Endothelial cell of umbilical vein (primary cell): ENCODE data around the gene CENPF. TPM values are rescaled to one million over a fixed set of nuclear protein-coding genes. Genes with fewer than 3 reads are reported as not detected.

Experiments used
- BruUV-seq: library from RNA; stranded (reverse); fragments of 400-500 nt; replicated peaks from 2 replicates; lab custom pipeline; 2021; lab: Mats Ljungman, UMichigan
- CTCF ChIA-PET: fragments of 300-600, 350-600 bp; sonication (Branson Sonifier 250); formaldehyde crosslinking; loops from one replicate; lab custom pipeline; 2021; ENCODE audit warnings: antibody characterized with exemption, inconsistent platforms; lab: Charles Lee
- POLR2A ChIA-PET: fragments of 300-600, 350-600 bp; sonication (Branson Sonifier 250); formaldehyde crosslinking; loops from one replicate; lab custom pipeline; 2021; ENCODE audit warnings: antibody characterized with exemption, inconsistent platforms; lab: Charles Lee
- DNase-seq: peaks from one replicate; pipeline ENCODE4 v3.0.0-alpha.2; 2011; ENCODE audit warnings: low read depth, low spot score
- FAIRE-seq: peaks from 2 replicates; lab custom pipeline; 2011; peaks lifted over from hg19 to GRCh38; lab: Jason Lieb, UNC
- H2AFZ ChIP-seq: 2 replicates; pipeline ENCODE4 v1.6.0; 2012; ENCODE audit warnings: low read depth, low read length, control low read depth, inconsistent platforms
- H3K27ac ChIP-seq: 2 replicates; pipeline ENCODE4 v1.5.1; 2011; ENCODE audit warnings: low read depth, mild to moderate bottlenecking, control low read depth, low read length, moderate library complexity; ENCODE audit not compliant: insufficient read depth
- H3K27me3 ChIP-seq, 2 experiments: 2 replicates each; pipeline versions ENCODE4 v1.6.0 to v1.6.1; 2011; ENCODE audit warnings: low read length in 2 of 2, mixed read lengths in 1 of 2; ENCODE audit not compliant: control insufficient read depth in 2 of 2, insufficient read depth in 2 of 2
- H3K36me3 ChIP-seq, 2 experiments: 2 replicates in 1 of 2; 3 replicates in 1 of 2; pipeline ENCODE4 v1.5.1; 2011; ENCODE audit warnings: low read length in 2 of 2, mild to moderate bottlenecking in 1 of 2, moderate library complexity in 1 of 2; ENCODE audit not compliant: control insufficient read depth in 2 of 2, insufficient read depth in 2 of 2; ENCODE audit errors: extremely low read depth in 1 of 2
- H3K4me1 ChIP-seq: 3 replicates; pipeline ENCODE4 v1.5.1; 2011; ENCODE audit warnings: mild to moderate bottlenecking, low read length; ENCODE audit not compliant: control insufficient read depth, insufficient read depth; ENCODE audit errors: extremely low read depth
- H3K4me2 ChIP-seq: 2 replicates; pipeline ENCODE4 v1.6.1; 2011; ENCODE audit warnings: low read length, control low read depth, mixed read lengths; ENCODE audit not compliant: insufficient read depth
- H3K4me3 ChIP-seq, 3 experiments: fragments of 200-600 bp in 1 of 3; sonication (generic), shearing (Covaris generic) in 1 of 3; replicated peaks in 1 of 3; 2 replicates each; pipeline ENCODE4 v1.5.1; 2011 to 2016; ENCODE audit warnings: control low read depth in 3 of 3, low read length in 3 of 3, mild to moderate bottlenecking in 2 of 3, inconsistent platforms in 1 of 3, low read depth in 1 of 3, moderate library complexity in 1 of 3; ENCODE audit not compliant: insufficient read depth in 1 of 3
- H3K79me2 ChIP-seq: 2 replicates; pipeline ENCODE4 v1.6.0; 2012; ENCODE audit warnings: low read length, inconsistent platforms; ENCODE audit not compliant: control insufficient read depth, insufficient read depth
- H3K9ac ChIP-seq: replicated peaks from 2 replicates; pipeline ENCODE3; 2011; ENCODE audit warnings: low read length, control low read depth; ENCODE audit not compliant: insufficient read depth; ENCODE audit errors: extremely low read depth
- H3K9me1 ChIP-seq: replicated peaks from 3 replicates; pipeline ENCODE4 v1.6.0; 2011; ENCODE audit warnings: mild to moderate bottlenecking, low read length; ENCODE audit not compliant: control insufficient read depth, insufficient read depth; ENCODE audit errors: extremely low read depth
- H3K9me3 ChIP-seq: replicated peaks from 2 replicates; pipeline ENCODE4 v1.5.1; 2012; ENCODE audit warnings: low read length, inconsistent platforms; ENCODE audit not compliant: control insufficient read depth, insufficient read depth
- H4K20me1 ChIP-seq: replicated peaks from 2 replicates; pipeline ENCODE3; 2011; ENCODE audit warnings: mild to moderate bottlenecking, low read length; ENCODE audit not compliant: control insufficient read depth, insufficient read depth; ENCODE audit errors: extremely low read depth
- CTCF ChIP-seq, 2 donors: IDR thresholded peaks; 1 replicate in 1 of 2; 2 replicates in 1 of 2; pipeline ENCODE4 v1.5.1; 2011; ENCODE audit warnings: low read length in 2 of 2, mild to moderate bottlenecking in 2 of 2, moderate library complexity in 2 of 2, control low read depth in 1 of 2, inconsistent platforms in 1 of 2, low read depth in 1 of 2; ENCODE audit not compliant: insufficient read depth in 1 of 2; ENCODE audit errors: extremely low read depth in 1 of 2
- EZH2 ChIP-seq: IDR thresholded peaks from 2 replicates; pipeline ENCODE4 v1.6.1; 2012; ENCODE audit warnings: borderline replicate concordance, low read depth, mild to moderate bottlenecking, moderate library complexity, low read length, inconsistent platforms; ENCODE audit not compliant: severe bottlenecking
- FOS ChIP-seq: IDR thresholded peaks from 2 replicates; pipeline ENCODE4 v1.6.1; 2011; ENCODE audit warnings: mild to moderate bottlenecking, low read length, moderate library complexity, borderline replicate concordance; ENCODE audit not compliant: insufficient read depth
- GATA2 ChIP-seq: IDR thresholded peaks from 2 replicates; pipeline ENCODE4 v1.7.0; 2011; ENCODE audit warnings: low read depth, mild to moderate bottlenecking, moderate library complexity, mixed read lengths, low read length; ENCODE audit not compliant: insufficient read length, insufficient read depth
- JUN ChIP-seq: IDR thresholded peaks from 2 replicates; pipeline ENCODE4 v1.6.1; 2011; ENCODE audit warnings: borderline replicate concordance, low read depth; ENCODE audit not compliant: insufficient read length, insufficient read depth
- MAX ChIP-seq: IDR thresholded peaks from 2 replicates; pipeline ENCODE4 v1.6.1; 2011; ENCODE audit not compliant: insufficient read depth, insufficient read length
- MYC ChIP-seq: IDR thresholded peaks from one replicate; pipeline ENCODE4 v1.6.1; 2011; ENCODE audit warnings: mild to moderate bottlenecking, low read depth, low read length
- POLR2A ChIP-seq: IDR thresholded peaks from 2 replicates; pipeline ENCODE4 v1.6.1; 2012; ENCODE audit warnings: low read depth, mild to moderate bottlenecking, control low read depth, low read length
- POLR2AphosphoS5 ChIP-seq: IDR thresholded peaks from 2 replicates; pipeline ENCODE4 v1.6.1; 2012; ENCODE audit warnings: low read depth, mild to moderate bottlenecking, control low read depth, low read length, moderate library complexity; ENCODE audit not compliant: insufficient read depth
- dilution Hi-C: fragments of 300-500 bp; cut with MboI; formaldehyde crosslinking; loops from one replicate; pipeline ENCODE4 v1.15.0; 2019; ENCODE audit warnings: low sequenced_read_pairs; ENCODE audit not compliant: extremely low pct_ligation_motif_present
- intact Hi-C: fragments of 100-400 bp; cut with micrococcal nuclease; formaldehyde crosslinking; loops from one replicate; pipeline ENCODE4 v1.10.0; 2022
- polyA plus RNA-seq, 4 experiments: library from polyadenylated mRNA; depleted of rRNA in 3 of 4; stranded (reverse) in 3 of 4; unstranded in 1 of 4; fragments of >200 nt; gene quantifications; 2 replicates each; pipeline versions ENCODE4 v1.2.1 to v1.2.3, GENCODE V29; 2011 to 2012; ENCODE audit warnings: missing spikeins in 1 of 4
- total RNA-seq: library from RNA; stranded (reverse); gene quantifications from 2 replicates; pipeline ENCODE4 v1.2.3, GENCODE V29; 2021

The CENPF gene
- total and polyA plus RNA-seq, 2 donors (not counting 3 experiments of a cell fraction or from before 2014, with no cell fraction given): 6.4 to 66.2 TPM

- no peaks in the 10 kb centered on the region for H3K9me3 ChIP-seq
- no peak for TF ChIP-seq MAX
- TF ChIP-seq EZH2: no peak
- no peak for TF ChIP-seq CTCF (IDR thresholded peaks at IDR 0.05; ENCODE audit: extremely low read depth in 1 of 2, insufficient read depth in 1 of 2, low read depth in 1 of 2, low read length in 2 of 2)
- dilution Hi-C loops (no loop called here), intact Hi-C loops (no loop called here)
- H3K36me3 ChIP-seq: no peaks in the 10 kb centered on the region
- no peak overlapping the region for H3K4me2 ChIP-seq
- H3K27ac ChIP-seq: no peak overlapping the region
- DNase-seq (no peak), FAIRE-seq (no peak)
- no peaks in the 10 kb centered on the region for H3K27me3 ChIP-seq
- no peaks in the 10 kb centered on the region for H4K20me1 ChIP-seq
- no peaks in the 10 kb centered on the region for H3K79me2 ChIP-seq
- H3K4me3 ChIP-seq: no peak overlapping the region
- H3K9me1 ChIP-seq: no peaks in the 10 kb centered on the region
- H3K4me1 ChIP-seq: no peaks in the 10 kb centered on the region
- BruUV-seq: no TSS peak
- no peak overlapping the region for H3K9ac ChIP-seq
- ChIA-PET POLR2A (no interaction called here), CTCF (no interaction called here)
- no peak overlapping the region for H2AFZ ChIP-seq
Measured at GRCh38 chr1:214685906-214686305, 82.9 kb downstream of the CENPF start.

- dilution Hi-C loops (no loop called here), intact Hi-C loops (no loop called here)
- Histone ChIP-seq H2AFZ (no peak overlapping the region), H3K4me3 (no peak overlapping the region), H3K9ac (no peak overlapping the region), H3K79me2 (no peaks in the 10 kb centered on the region), H3K27me3 (no peaks in the 10 kb centered on the region), H3K4me2 (no peak overlapping the region), H3K9me3 (no peaks in the 10 kb centered on the region), H3K36me3 (no peaks in the 10 kb centered on the region), H3K27ac (no peak overlapping the region), H4K20me1 (no peaks in the 10 kb centered on the region), H3K9me1 (no peaks in the 10 kb centered on the region), H3K4me1 (no peaks in the 10 kb centered on the region)
- BruUV-seq: no TSS peak
- POLR2A ChIA-PET: no interaction called here
- TF ChIP-seq MYC (no peak), POLR2A (no peak), FOS (no peak), POLR2AphosphoS5 (no peak), JUN (no peak), MAX (no peak), EZH2 (no peak), GATA2 (no peak), CTCF (IDR thresholded peaks at IDR 0.05; ENCODE audit: extremely low read depth in 1 of 2, insufficient read depth in 1 of 2, low read depth in 1 of 2, low read length in 2 of 2) (no peak)
- FAIRE-seq (no peak), DNase-seq (no peak)
- CTCF ChIA-PET: no interaction called here
Measured at GRCh38 chr1:214686497-214686896, 83.5 kb downstream of the CENPF start.
